NT2/D1 (cell line): ENCODE data around the gene SAMD7.

Source experiments
- DNase-seq: peaks from one replicate; pipeline ENCODE4 v3.0.0-alpha.2; 2011; ENCODE audit warnings: low read depth, low spot score
- H3K27me3 ChIP-seq: 2 replicates; pipeline ENCODE4 v1.6.0; 2011; ENCODE audit warnings: mild to moderate bottlenecking; ENCODE audit not compliant: insufficient read length, insufficient read depth
- H3K36me3 ChIP-seq: 2 replicates; pipeline ENCODE4 v1.6.1; 2011; ENCODE audit warnings: mild to moderate bottlenecking, low read length, mixed read lengths; ENCODE audit not compliant: insufficient read depth, insufficient read length
- H3K4me1 ChIP-seq: 2 replicates; pipeline ENCODE4 v1.5.1; 2011; ENCODE audit not compliant: insufficient read depth, insufficient read length
- H3K4me3 ChIP-seq: 2 replicates; pipeline ENCODE4 v1.5.1; 2011; ENCODE audit warnings: low read depth; ENCODE audit not compliant: insufficient read length
- H3K9ac ChIP-seq: 2 replicates; pipeline ENCODE4 v1.6.0; 2011; ENCODE audit warnings: low read depth; ENCODE audit not compliant: insufficient read length
- H3K9me3 ChIP-seq: 2 replicates; pipeline ENCODE4 v1.5.1; 2011; ENCODE audit warnings: mild to moderate bottlenecking, low read length; ENCODE audit not compliant: insufficient read depth
- SUZ12 ChIP-seq: IDR thresholded peaks from 2 replicates; pipeline ENCODE4 v1.6.1; 2011; ENCODE audit not compliant: insufficient read length, insufficient read depth; ENCODE audit errors: extremely low read depth
- YY1 ChIP-seq: IDR thresholded peaks from 2 replicates; pipeline ENCODE4 v1.6.1; 2011; ENCODE audit not compliant: insufficient read length, insufficient read depth
- ZNF274 ChIP-seq: IDR thresholded peaks from 2 replicates; pipeline ENCODE4 v1.6.1; 2011; ENCODE audit warnings: mild to moderate bottlenecking, low read depth, low read length

SAMD7 gene

GRCh38 chr3:169939320-169939719 is 27.9 kb downstream of the SAMD7 start:
- Histone ChIP-seq H3K36me3 (no peaks in the 10 kb centered on the region), H3K9me3 (0 out of 2 replicates have a peak, but pooled peaks cover 6% of the 10 kb centered on the region), H3K9ac (no peak overlapping the region), H3K27me3 (no peaks in the 10 kb centered on the region), H3K4me1 (no peaks in the 10 kb centered on the region), H3K4me3 (no peak overlapping the region)
- TF ChIP-seq ZNF274 = no peak
- TF ChIP-seq YY1 = no peak
- no peak for TF ChIP-seq SUZ12
- no peak for DNase-seq

- Histone ChIP-seq H3K4me1 (no peaks in the 10 kb centered on the region), H3K9me3 (0 out of 2 replicates have a peak, but pooled peaks cover 6% of the 10 kb centered on the region), H3K9ac (no peak overlapping the region), H3K36me3 (no peaks in the 10 kb centered on the region), H3K27me3 (no peaks in the 10 kb centered on the region), H3K4me3 (no peak overlapping the region)
- DNase-seq = no peak
- TF ChIP-seq YY1 = no peak
- no peak for TF ChIP-seq ZNF274
- no peak for TF ChIP-seq SUZ12
Measured at GRCh38 chr3:169939751-169940150, 28.4 kb downstream of the SAMD7 start.

GRCh38 chr3:169940470-169941181 is 29.3 kb downstream of the SAMD7 start:
- H3K9ac ChIP-seq = no peak overlapping the region
- H3K36me3 ChIP-seq = no peaks in the 10 kb centered on the region
- H3K4me1 ChIP-seq = no peaks in the 10 kb centered on the region
- no peaks in the 10 kb centered on the region for H3K27me3 ChIP-seq
- no peak for TF ChIP-seq YY1
- no peak for TF ChIP-seq ZNF274
- TF ChIP-seq SUZ12 = no peak
- no peak for DNase-seq
- no peak overlapping the region for H3K4me3 ChIP-seq
- H3K9me3 ChIP-seq = 0 out of 2 replicates have a peak, but pooled peaks cover 6% of the 10 kb centered on the region

GRCh38 chr3:169945313-169945712 is 33.9 kb downstream of the SAMD7 start:
- Histone ChIP-seq H3K4me3 (no peak overlapping the region), H3K27me3 (no peaks in the 10 kb centered on the region), H3K4me1 (no peaks in the 10 kb centered on the region), H3K9ac (no peak overlapping the region), H3K9me3 (0 out of 2 replicates have a peak, but pooled peaks cover 6% of the 10 kb centered on the region), H3K36me3 (no peaks in the 10 kb centered on the region)
- no peak for TF ChIP-seq ZNF274
- no peak for TF ChIP-seq YY1
- no peak for TF ChIP-seq SUZ12
- DNase-seq = no peak

GRCh38 chr3:169946336-169946735 is 35.0 kb downstream of the SAMD7 start:
- Histone ChIP-seq H3K4me3 (no peak overlapping the region), H3K9ac (no peak overlapping the region), H3K27me3 (no peaks in the 10 kb centered on the region), H3K36me3 (no peaks in the 10 kb centered on the region), H3K4me1 (no peaks in the 10 kb centered on the region), H3K9me3 (0 out of 2 replicates have a peak, but pooled peaks cover 6% of the 10 kb centered on the region)
- no peak for DNase-seq
- no peak for TF ChIP-seq YY1
- TF ChIP-seq SUZ12 = no peak
- no peak for TF ChIP-seq ZNF274

GRCh38 chr3:169948559-169949448 is 37.4 kb downstream of the SAMD7 start:
- no peaks in the 10 kb centered on the region for H3K9me3 ChIP-seq
- TF ChIP-seq ZNF274 (no peak), SUZ12 (no peak), YY1 (no peak)
- H3K4me3 ChIP-seq = no peak overlapping the region
- H3K4me1 ChIP-seq = no peaks in the 10 kb centered on the region
- no peak overlapping the region for H3K9ac ChIP-seq
- no peak for DNase-seq
- H3K36me3 ChIP-seq = no peaks in the 10 kb centered on the region
- H3K27me3 ChIP-seq = no peaks in the 10 kb centered on the region

- Histone ChIP-seq H3K9me3 (no peaks in the 10 kb centered on the region), H3K27me3 (no peaks in the 10 kb centered on the region), H3K9ac (no peak overlapping the region), H3K4me1 (no peaks in the 10 kb centered on the region), H3K4me3 (no peak overlapping the region), H3K36me3 (no peaks in the 10 kb centered on the region)
- TF ChIP-seq SUZ12 (no peak), ZNF274 (no peak), YY1 (no peak)
- no peak for DNase-seq
Measured at GRCh38 chr3:169952045-169952444, 40.7 kb downstream of the SAMD7 start.
